Left renal pelvis (tissue), 4 donors: ENCODE measurements around the gene DMTF1. TPM values are rescaled to one million over a fixed set of nuclear protein-coding genes. Genes with fewer than 3 reads are reported as not detected.
A peak's percentile ranks its signal among the peaks of the same experiment; 100 is the strongest.
"Not testable (repeated sequence)": the region's sequence is repeated elsewhere in the genome, so short reads cannot be mapped to it uniquely, and the experiment has no call there.

Experiments used
- DNase-seq, 4 donors: peaks; one replicate each; pipeline ENCODE4 v3.0.0-alpha.2; 2013; ENCODE audit warnings: low read depth in 4 of 4, low spot score in 3 of 4
- polyA plus RNA-seq, 4 donors: library from polyadenylated mRNA; unstranded; fragments of 120-200 nt; gene quantifications; one replicate each; pipeline ENCODE4 v1.2.1, GENCODE V29; 2013; ENCODE audit not compliant: insufficient read length in 4 of 4

DMTF1 gene
- polyA plus RNA-seq: 100 to 1,000 TPM; 138 to 236 (median 167) TPM

- peak; percentile 86 to 91 (median 90) for DNase-seq
Measured at GRCh38 chr7:87152112-87152896, at the start of gene DMTF1. Gene DMTF1, plus strand, starts transcription at chr7:87152453. Its CDS starts 12,489 bp downstream, at chr7:87164942.

GRCh38 chr7:87105401-87105800 is 46.9 kb upstream of the DMTF1 start:
- no peak for DNase-seq

- no peak for DNase-seq
Measured at GRCh38 chr7:87106974-87107612, 45.2 kb upstream of the DMTF1 start.

- DNase-seq: no peak
Measured at GRCh38 chr7:87107949-87108776, 44.1 kb upstream of the DMTF1 start.

- no peak for DNase-seq
Measured at GRCh38 chr7:87110778-87111177, 41.5 kb upstream of the DMTF1 start.

GRCh38 chr7:87111877-87112276 is 40.4 kb upstream of the DMTF1 start:
- no peak for DNase-seq

- DNase-seq: no peak
Measured at GRCh38 chr7:87113077-87113476, 39.2 kb upstream of the DMTF1 start.

- DNase-seq: not testable (repeated sequence)
Measured at GRCh38 chr7:87113904-87114303, 38.3 kb upstream of the DMTF1 start.

- not testable (repeated sequence) for DNase-seq
Measured at GRCh38 chr7:87115772-87116171, 36.5 kb upstream of the DMTF1 start.

GRCh38 chr7:87116315-87116714 is 35.9 kb upstream of the DMTF1 start:
- no peak for DNase-seq

- no peak for DNase-seq
Measured at GRCh38 chr7:87119581-87119980, 32.7 kb upstream of the DMTF1 start.

GRCh38 chr7:87123105-87123504 is 29.1 kb upstream of the DMTF1 start:
- DNase-seq: no peak

GRCh38 chr7:87127019-87127418 is 25.2 kb upstream of the DMTF1 start:
- no peak for DNase-seq

GRCh38 chr7:87128861-87129267 is 23.4 kb upstream of the DMTF1 start:
- DNase-seq: no peak

- DNase-seq: no peak
Measured at GRCh38 chr7:87129332-87129731, 22.9 kb upstream of the DMTF1 start.

- no peak for DNase-seq
Measured at GRCh38 chr7:87129848-87130247, 22.4 kb upstream of the DMTF1 start.

- no peak for DNase-seq
Measured at GRCh38 chr7:87131771-87132170, 20.5 kb upstream of the DMTF1 start.

- DNase-seq: no peak
Measured at GRCh38 chr7:87137271-87137670, 15.0 kb upstream of the DMTF1 start.

- DNase-seq: no peak
Measured at GRCh38 chr7:87139514-87139913, 12.7 kb upstream of the DMTF1 start.

- no peak for DNase-seq
Measured at GRCh38 chr7:87140271-87140748, 11.9 kb upstream of the DMTF1 start.

- no peak for DNase-seq
Measured at GRCh38 chr7:87144173-87144657, 8.0 kb upstream of the DMTF1 start.
